ENCODE results near the gene POLR1E.

POLR1E gene

GRCh38 chr9:37523916-37524315 lies 38.2 kb downstream of the POLR1E start:
- TF ChIP-seq CTCF (conservative IDR thresholded peaks at IDR 0.05; ENCODE audit: control insufficient read depth, insufficient read depth, low read depth, low read length): no peak
- DNase-seq (ENCODE audit: low read depth): no peak
- no peak overlapping the region for H3K4me3 ChIP-seq (ENCODE audit: control insufficient read depth, low read depth, low read length)

GRCh38 chr9:37528652-37529471 lies 43.1 kb downstream of the POLR1E start:
- H3K4me3 ChIP-seq (ENCODE audit: control insufficient read depth, low read depth, low read length): no peak overlapping the region
- DNase-seq (ENCODE audit: low read depth): peak; percentile 55
- no peak for TF ChIP-seq CTCF (conservative IDR thresholded peaks at IDR 0.05; ENCODE audit: control insufficient read depth, insufficient read depth, low read depth, low read length)

GRCh38 chr9:37531699-37532098 lies 46.0 kb downstream of the POLR1E start:
- no peak for TF ChIP-seq CTCF (conservative IDR thresholded peaks at IDR 0.05; ENCODE audit: control insufficient read depth, insufficient read depth, low read depth, low read length)
- no peak for DNase-seq (ENCODE audit: low read depth)
- H3K4me3 ChIP-seq (ENCODE audit: control insufficient read depth, low read depth, low read length): no peak overlapping the region

- no peak for DNase-seq (ENCODE audit: low read depth)
- no peak for TF ChIP-seq CTCF (conservative IDR thresholded peaks at IDR 0.05; ENCODE audit: control insufficient read depth, insufficient read depth, low read depth, low read length)
- H3K4me3 ChIP-seq (ENCODE audit: control insufficient read depth, low read depth, low read length): no peak overlapping the region
These were observed 48.7 kb downstream of the POLR1E start for GRCh38 chr9:37534412-37534811.

GRCh38 chr9:37534901-37535300 lies 49.2 kb downstream of the POLR1E start:
- no peak for DNase-seq (ENCODE audit: low read depth)
- TF ChIP-seq CTCF (conservative IDR thresholded peaks at IDR 0.05; ENCODE audit: control insufficient read depth, insufficient read depth, low read depth, low read length): no peak
- no peak overlapping the region for H3K4me3 ChIP-seq (ENCODE audit: control insufficient read depth, low read depth, low read length)

GRCh38 chr9:37538099-37538498 lies 52.4 kb downstream of the POLR1E start:
- no peak for TF ChIP-seq CTCF (conservative IDR thresholded peaks at IDR 0.05; ENCODE audit: control insufficient read depth, insufficient read depth, low read depth, low read length)
- H3K4me3 ChIP-seq (ENCODE audit: control insufficient read depth, low read depth, low read length): no peak overlapping the region
- no peak for DNase-seq (ENCODE audit: low read depth)

Data from fibroblast of mammary gland (primary cell).